Peyer's patch (tissue), 4 donors: Measurements from ENCODE around the gene EBI3.

Source experiments
- POLR2A ChIP-seq, 2 donors: fragments of 450-650 bp; IDR thresholded peaks; one replicate each; pipeline ENCODE4 v1.5.1; 2017; ENCODE audit warnings: antibody characterized with exemption in 2 of 2, mild to moderate bottlenecking in 2 of 2, moderate library complexity in 2 of 2
- TF ChIP-seq, protein P1 (sequence below), 6 experiments: fragments of 450-650 bp in 4 of 6; fragments of 200-600 bp in 2 of 6; sonication (generic) in 1 of 6; IDR thresholded peaks; one replicate each; pipeline ENCODE4 v1.5.1; 2017 to 2019; ENCODE audit warnings: antibody characterized with exemption in 6 of 6, mild to moderate bottlenecking in 3 of 6, moderate library complexity in 1 of 6

DNA sequence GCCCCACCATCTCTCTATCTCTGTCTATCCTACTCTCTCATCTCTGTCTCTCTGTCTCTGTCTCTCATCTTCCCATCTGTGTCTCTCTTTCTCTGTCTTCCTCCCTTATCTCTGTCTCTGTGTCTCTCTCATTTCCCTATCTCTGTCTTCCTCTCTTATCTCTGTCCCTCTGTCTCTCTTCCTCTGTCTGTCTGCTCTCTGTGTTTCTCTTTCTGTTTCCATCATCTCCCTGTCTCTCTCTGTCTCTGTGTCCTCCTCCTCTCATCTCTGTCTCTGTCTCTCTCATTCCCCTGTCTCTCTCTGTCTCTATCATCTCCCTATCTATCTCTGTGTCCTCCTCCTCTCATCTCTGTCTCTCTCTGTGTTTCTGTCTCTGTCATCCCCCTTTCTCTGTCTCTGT is 1.6 kb upstream of the EBI3 start:
- TF ChIP-seq POLR2A (IDR thresholded peaks at IDR 0.05) = no peak
- TF ChIP-seq, protein P1, sequence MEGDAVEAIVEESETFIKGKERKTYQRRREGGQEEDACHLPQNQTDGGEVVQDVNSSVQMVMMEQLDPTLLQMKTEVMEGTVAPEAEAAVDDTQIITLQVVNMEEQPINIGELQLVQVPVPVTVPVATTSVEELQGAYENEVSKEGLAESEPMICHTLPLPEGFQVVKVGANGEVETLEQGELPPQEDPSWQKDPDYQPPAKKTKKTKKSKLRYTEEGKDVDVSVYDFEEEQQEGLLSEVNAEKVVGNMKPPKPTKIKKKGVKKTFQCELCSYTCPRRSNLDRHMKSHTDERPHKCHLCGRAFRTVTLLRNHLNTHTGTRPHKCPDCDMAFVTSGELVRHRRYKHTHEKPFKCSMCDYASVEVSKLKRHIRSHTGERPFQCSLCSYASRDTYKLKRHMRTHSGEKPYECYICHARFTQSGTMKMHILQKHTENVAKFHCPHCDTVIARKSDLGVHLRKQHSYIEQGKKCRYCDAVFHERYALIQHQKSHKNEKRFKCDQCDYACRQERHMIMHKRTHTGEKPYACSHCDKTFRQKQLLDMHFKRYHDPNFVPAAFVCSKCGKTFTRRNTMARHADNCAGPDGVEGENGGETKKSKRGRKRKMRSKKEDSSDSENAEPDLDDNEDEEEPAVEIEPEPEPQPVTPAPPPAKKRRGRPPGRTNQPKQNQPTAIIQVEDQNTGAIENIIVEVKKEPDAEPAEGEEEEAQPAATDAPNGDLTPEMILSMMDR (IDR thresholded peaks at IDR 0.05) = no peak
